Psoas muscle (tissue), 8 donors: Measurements from ENCODE around the gene CA9. TPM values are rescaled to one million over a fixed set of nuclear protein-coding genes. Genes with fewer than 3 reads are reported as not detected.
A peak's percentile ranks its signal among the peaks of the same experiment; 100 is the strongest.

Experiments used
- ATAC-seq, 4 donors: fragments of 200-7000 bp; cut with Tn5 transposase; one replicate each; pipeline ENCODE4 v1.9.1; 2020; ENCODE audit warnings: moderate library complexity in 3 of 4, mild to moderate bottlenecking in 2 of 4
- DNase-seq, 2 donors: peaks; one replicate each; pipeline ENCODE4 v3.0.0-alpha.2; 2020
- H3K27ac ChIP-seq: fragments of 200-600 bp; one replicate; pipeline ENCODE4 v1.8.0; 2022
- H3K27me3 ChIP-seq, 3 donors: fragments of 200-600 bp in 1 of 3; one replicate each; pipeline versions ENCODE4 v1.6.1 to v1.8.0; 2013 to 2022; ENCODE audit warnings: low read length in 2 of 3, mild to moderate bottlenecking in 2 of 3, moderate library complexity in 1 of 3; ENCODE audit not compliant: insufficient read depth in 3 of 3
- H3K36me3 ChIP-seq, 2 donors: fragments of 200-600 bp in 1 of 2; one replicate each; pipeline versions ENCODE4 v1.6.1 to v1.8.0; 2013 to 2022; ENCODE audit warnings: low read depth in 1 of 2, mild to moderate bottlenecking in 1 of 2, moderate library complexity in 1 of 2; ENCODE audit not compliant: insufficient read depth in 1 of 2
- H3K4me1 ChIP-seq: fragments of 200-600 bp; one replicate; pipeline ENCODE4 v1.8.0; 2022
- H3K4me3 ChIP-seq: fragments of 200-600 bp; one replicate; pipeline ENCODE4 v1.8.0; 2022; ENCODE audit warnings: mild to moderate bottlenecking
- H3K9me3 ChIP-seq: fragments of 200-600 bp; one replicate; pipeline ENCODE4 v1.8.0; 2022
- WGBS, 3 donors: extraction: QIAGEN DNeasy Blood & Tissue Kit; methylation state at CpG; one replicate each; pipeline versions ENCODE4 v1.1.6 to v1.1.7; 2013; 5-methylcytosine and 5-hydroxymethylcytosine counted together
- intact Hi-C, 2 donors: fragments of 100-400 bp; cut with DNase I; formaldehyde crosslinking; loops; one replicate each; pipeline versions ENCODE4 v1.11.0 to v1.14.2; 2022
- polyA plus RNA-seq, 3 donors: library from polyadenylated mRNA; stranded (reverse); fragments of 200-250 nt; gene quantifications; one replicate each; pipeline ENCODE4 v1.2.3, GENCODE V29; 2013
- total RNA-seq, 4 donors: library from RNA; stranded (reverse); fragmentation: NEBNext Ultra II Directional in 2 of 4; extraction: Animal tissue kit (Norgen Biotek cat#: 25700) in 2 of 4; gene quantifications; one replicate each; pipeline versions ENCODE4 v1.2.1 to v1.2.4, GENCODE V29; 2021 to 2023
- TF ChIP-seq, protein P1 (sequence below): fragments of 200-600 bp; IDR thresholded peaks from one replicate; pipeline ENCODE4 v1.8.0; 2022; ENCODE audit warnings: antibody characterized with exemption
- donor health status: healthy with polysubstance abuse.
- donor health status: DM: no; HTN: no; CAD: no; lungs with moderate emphysema.
- donor health status: Bipolar disorder and iron deficiency.
- donor health status: healthy.
- donor health status: DM: yes; HTN: yes; CAD: no.
- donor health status: DM: no; HTN: no; CAD: no.
- donor health status: DM: no; HTN: no; CAD: no.
- donor health status: DM: yes; HTN: yes; CAD: no.

CA9 gene
- total and polyA plus RNA-seq, 7 donors, result 0.03 to 0.49 (median 0.05) TPM; not detected in 4

DNA sequence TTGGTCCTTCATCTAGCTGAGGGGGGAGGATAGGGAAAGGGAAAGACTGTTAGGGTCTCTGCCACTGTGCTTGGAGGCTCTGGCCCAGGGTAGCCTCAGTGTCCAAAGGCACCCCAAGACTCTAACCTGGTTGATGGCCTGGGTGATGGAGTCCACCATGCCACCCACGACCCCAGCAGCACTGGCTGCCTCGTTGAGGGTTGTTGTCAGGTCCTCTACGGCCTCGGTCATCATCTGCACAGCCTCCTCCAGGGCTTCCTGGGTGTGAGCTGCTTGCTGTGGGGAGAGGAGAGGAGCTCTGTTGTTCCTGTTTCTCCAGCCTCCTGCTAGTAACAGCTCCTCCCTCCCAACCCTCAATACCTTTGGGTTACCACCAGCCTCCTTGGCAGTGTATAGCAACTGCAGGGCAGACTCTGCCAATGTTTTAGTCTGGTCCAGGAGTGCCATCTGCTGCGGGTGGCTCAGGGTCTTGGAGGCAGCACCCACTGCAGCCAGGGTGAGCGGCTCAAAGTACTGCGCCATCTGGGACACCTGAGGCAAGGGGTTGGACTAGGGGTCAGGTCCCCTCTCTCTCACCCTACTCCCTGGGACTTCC lies 32.2 kb downstream of the CA9 start:
- Histone ChIP-seq H3K27ac (no peak overlapping the region), H3K4me1 (no peaks in the 10 kb centered on the region), H3K36me3 (peaks cover 21 to 99% of the 10 kb centered on the region in 2 donors), H3K9me3 (no peaks in the 10 kb centered on the region), H3K4me3 (no peak overlapping the region), H3K27me3 (no peaks in the 10 kb centered on the region)
- ATAC-seq (peak in 2 of 4 donors; percentile 12 to 23), DNase-seq (no peak)
- WGBS, 3 donors, result 88 to 90% (median 88%) methylated on average over 7 of the region's 7 CpGs
- TF ChIP-seq, protein P1, sequence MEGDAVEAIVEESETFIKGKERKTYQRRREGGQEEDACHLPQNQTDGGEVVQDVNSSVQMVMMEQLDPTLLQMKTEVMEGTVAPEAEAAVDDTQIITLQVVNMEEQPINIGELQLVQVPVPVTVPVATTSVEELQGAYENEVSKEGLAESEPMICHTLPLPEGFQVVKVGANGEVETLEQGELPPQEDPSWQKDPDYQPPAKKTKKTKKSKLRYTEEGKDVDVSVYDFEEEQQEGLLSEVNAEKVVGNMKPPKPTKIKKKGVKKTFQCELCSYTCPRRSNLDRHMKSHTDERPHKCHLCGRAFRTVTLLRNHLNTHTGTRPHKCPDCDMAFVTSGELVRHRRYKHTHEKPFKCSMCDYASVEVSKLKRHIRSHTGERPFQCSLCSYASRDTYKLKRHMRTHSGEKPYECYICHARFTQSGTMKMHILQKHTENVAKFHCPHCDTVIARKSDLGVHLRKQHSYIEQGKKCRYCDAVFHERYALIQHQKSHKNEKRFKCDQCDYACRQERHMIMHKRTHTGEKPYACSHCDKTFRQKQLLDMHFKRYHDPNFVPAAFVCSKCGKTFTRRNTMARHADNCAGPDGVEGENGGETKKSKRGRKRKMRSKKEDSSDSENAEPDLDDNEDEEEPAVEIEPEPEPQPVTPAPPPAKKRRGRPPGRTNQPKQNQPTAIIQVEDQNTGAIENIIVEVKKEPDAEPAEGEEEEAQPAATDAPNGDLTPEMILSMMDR, result no peak
- intact Hi-C loops, result loop anchor here in 1 of 2 donors (10.0 kb wide), 1 partner anchor 301 kb away; no protein-coding TSS in a partner anchor

DNA sequence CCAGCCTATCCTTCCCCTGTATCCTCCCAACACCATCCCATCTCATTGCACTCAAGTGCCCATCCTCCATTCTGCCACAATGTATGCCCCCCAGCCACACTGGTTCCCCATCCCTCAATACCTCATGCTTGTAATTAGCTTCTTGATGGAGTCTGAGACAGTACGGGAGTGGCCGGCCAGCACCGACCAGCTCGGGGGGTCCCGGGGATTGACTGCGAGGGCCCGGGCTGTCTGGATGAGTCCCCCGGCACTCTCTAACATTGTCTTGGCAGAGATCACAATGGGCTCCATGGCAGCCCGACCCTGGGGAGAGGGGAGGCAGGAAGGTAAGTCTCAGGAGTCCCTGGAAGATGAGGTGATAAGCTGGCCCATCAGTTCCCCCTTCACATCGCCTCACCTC lies 33.2 kb downstream of the CA9 start:
- intact Hi-C loops, result loop anchor here in 1 of 2 donors (10.0 kb wide), 1 partner anchor 302 kb away; no protein-coding TSS in a partner anchor
- H3K27ac ChIP-seq, result no peak overlapping the region
- no peak for DNase-seq
- H3K27me3 ChIP-seq, result no peaks in the 10 kb centered on the region
- no peaks in the 10 kb centered on the region for H3K4me1 ChIP-seq
- WGBS, 3 donors, result 85 to 96% (median 88%) methylated on average over 10 of the region's 10 CpGs
- no peak overlapping the region for H3K4me3 ChIP-seq
- peaks cover 21 to 99% of the 10 kb centered on the region in 2 donors for H3K36me3 ChIP-seq
- TF ChIP-seq, protein P1, result no peak
- H3K9me3 ChIP-seq, result no peaks in the 10 kb centered on the region
- no peak for ATAC-seq

DNA sequence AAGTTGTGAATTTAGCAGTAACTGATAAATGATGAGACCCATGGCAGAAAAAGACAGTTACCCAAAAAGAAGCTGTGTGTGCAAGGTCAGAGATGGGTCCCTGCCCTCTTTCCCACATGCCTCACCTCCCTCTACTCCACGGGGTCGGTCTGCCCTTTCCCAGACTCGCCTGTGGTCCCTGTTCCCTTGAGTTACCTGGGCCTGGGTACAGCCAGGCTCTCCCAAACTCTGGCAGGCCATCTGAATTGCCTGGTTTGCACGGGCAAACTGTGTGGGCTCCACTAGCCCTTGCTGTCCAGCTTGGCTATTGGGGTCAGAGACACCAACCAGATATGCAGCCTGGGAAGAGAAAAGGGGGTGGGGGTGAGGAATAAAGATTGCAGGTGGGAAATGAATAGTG lies 34.4 kb downstream of the CA9 start:
- TF ChIP-seq, protein P1, result no peak
- H3K27me3 ChIP-seq, result no peaks in the 10 kb centered on the region
- 93 to 96% (median 93%) methylated on average over 4 of the region's 4 CpGs for WGBS, 3 donors
- no peak overlapping the region for H3K4me3 ChIP-seq
- no peak overlapping the region for H3K27ac ChIP-seq
- no peak for ATAC-seq
- no peaks in the 10 kb centered on the region for H3K4me1 ChIP-seq
- no peaks in the 10 kb centered on the region for H3K9me3 ChIP-seq
- DNase-seq, result no peak
- peaks cover 20 to 99% of the 10 kb centered on the region in 2 donors for H3K36me3 ChIP-seq
- intact Hi-C loops, result loop anchor here in 1 of 2 donors (10.0 kb wide), 1 partner anchor 303 kb away; no protein-coding TSS in a partner anchor

DNA sequence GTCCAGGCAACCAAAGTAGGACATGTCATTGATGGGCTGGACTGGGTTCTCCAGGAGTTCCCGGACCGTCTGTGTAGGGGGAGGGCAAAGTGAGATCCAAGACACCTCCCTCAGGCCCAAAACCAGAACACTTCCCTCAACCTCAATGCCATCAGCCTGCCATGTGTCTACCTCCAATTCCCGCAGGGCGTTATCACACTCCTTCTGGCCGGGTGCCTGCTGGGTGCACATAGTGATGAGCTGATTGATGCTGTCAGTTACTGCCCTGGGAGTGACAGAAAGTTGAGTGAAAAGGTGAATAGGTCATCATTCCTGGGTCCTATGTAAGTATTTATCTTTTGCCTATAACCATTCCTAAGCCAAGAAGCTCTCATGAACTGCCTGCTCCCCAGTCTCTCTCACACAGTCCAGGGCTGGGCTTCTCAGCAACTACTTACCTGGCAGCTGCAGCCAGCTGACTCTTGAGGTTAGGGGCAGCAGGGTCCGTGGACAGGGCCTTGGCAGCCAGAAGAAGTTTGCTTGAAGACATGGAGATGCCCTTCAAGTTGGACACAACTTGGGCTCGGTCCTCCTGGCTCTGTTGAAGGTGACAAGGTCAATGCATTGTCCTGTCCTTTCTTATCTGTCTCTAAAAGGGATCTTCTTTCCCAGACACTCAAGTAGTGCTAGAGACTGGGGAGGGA lies 37.2 kb downstream of the CA9 start:
- ATAC-seq (no peak), DNase-seq (no peak)
- no peaks in the 10 kb centered on the region for H3K27me3 ChIP-seq
- H3K36me3 ChIP-seq, result peaks cover 30 to 99% of the 10 kb centered on the region in 2 donors
- intact Hi-C loops, result no loop called here
- TF ChIP-seq, protein P1, result no peak
- H3K4me1 ChIP-seq, result no peaks in the 10 kb centered on the region
- no peak overlapping the region for H3K27ac ChIP-seq
- H3K4me3 ChIP-seq, result no peak overlapping the region
- H3K9me3 ChIP-seq, result no peaks in the 10 kb centered on the region
- 63 to 84% (median 64%) methylated on average over 7 of the region's 7 CpGs for WGBS, 3 donors
